H9 (cell line): ENCODE results near the gene PDE8A. TPM values are rescaled to one million over a fixed set of nuclear protein-coding genes. Genes with fewer than 3 reads are reported as not detected.

Experiments used
- DNase-seq: peaks from one replicate; pipeline ENCODE4 v3.0.0-alpha.2; 2017
- H2AFZ ChIP-seq: one replicate; pipeline ENCODE4 v1.6.1; 2013; ENCODE audit warnings: mild to moderate bottlenecking, low read length, control low read depth, moderate library complexity
- H2AK5ac ChIP-seq: 2 replicates; pipeline ENCODE4 v1.6.1; 2013; ENCODE audit warnings: low read length, control low read depth, mixed read lengths; ENCODE audit not compliant: insufficient read length
- H2BK120ac ChIP-seq: one replicate; pipeline ENCODE4 v1.6.1; 2013; ENCODE audit warnings: low read depth, mild to moderate bottlenecking, low read length, control low read depth, inconsistent platforms; ENCODE audit not compliant: poor library complexity, severe bottlenecking
- H2BK12ac ChIP-seq: 2 replicates; pipeline ENCODE4 v1.6.1; 2013; ENCODE audit warnings: low read length, control low read depth, mixed read lengths, low read depth; ENCODE audit not compliant: insufficient read length
- H2BK15ac ChIP-seq: 2 replicates; pipeline ENCODE4 v1.6.1; 2013; ENCODE audit warnings: low read depth, low read length, control low read depth
- H2BK20ac ChIP-seq: one replicate; pipeline ENCODE4 v1.6.1; 2013; ENCODE audit warnings: low read depth, mild to moderate bottlenecking, low read length, control low read depth, inconsistent platforms; ENCODE audit not compliant: poor library complexity, severe bottlenecking
- H2BK5ac ChIP-seq: 2 replicates; pipeline ENCODE4 v1.6.1; 2013; ENCODE audit warnings: low read length, control low read depth, mixed read lengths; ENCODE audit not compliant: insufficient read length
- H3K14ac ChIP-seq: 2 replicates; pipeline ENCODE4 v1.6.1; 2013; ENCODE audit warnings: low read length, control low read depth; ENCODE audit not compliant: insufficient read depth
- H3K18ac ChIP-seq: 2 replicates; pipeline ENCODE4 v1.6.1; 2013; ENCODE audit warnings: low read depth, mild to moderate bottlenecking, mixed read lengths, low read length, control low read depth; ENCODE audit not compliant: insufficient read length
- H3K23ac ChIP-seq: 2 replicates; pipeline ENCODE4 v1.6.1; 2013; ENCODE audit warnings: low read length, control low read depth, mixed read lengths, low read depth; ENCODE audit not compliant: insufficient read length
- H3K23me2 ChIP-seq: 2 replicates; pipeline ENCODE4 v1.6.1; 2013; ENCODE audit warnings: low read depth, mild to moderate bottlenecking, mixed read lengths, low read length, control low read depth; ENCODE audit not compliant: insufficient read length, poor library complexity, severe bottlenecking
- H3K27ac ChIP-seq: 2 replicates; pipeline ENCODE4 v1.5.1; 2013; ENCODE audit warnings: low read length, control low read depth, mixed read lengths, low read depth; ENCODE audit not compliant: insufficient read length
- H3K27me3 ChIP-seq: 2 replicates; pipeline ENCODE4 v1.6.1; 2013; ENCODE audit warnings: low read length, control low read depth, inconsistent platforms; ENCODE audit not compliant: insufficient read depth
- H3K4ac ChIP-seq: 2 replicates; pipeline ENCODE4 v1.6.1; 2013; ENCODE audit warnings: low read depth, mild to moderate bottlenecking, control low read depth, inconsistent platforms, low read length, moderate library complexity
- H3K4me1 ChIP-seq: 2 replicates; pipeline ENCODE4 v1.6.1; 2013; ENCODE audit warnings: low read length, control low read depth, inconsistent platforms; ENCODE audit not compliant: insufficient read depth
- H3K4me2 ChIP-seq: 2 replicates; pipeline ENCODE4 v1.6.1; 2013; ENCODE audit warnings: low read length, control low read depth, mixed read lengths; ENCODE audit not compliant: insufficient read length, insufficient read depth
- H3K56ac ChIP-seq: 2 replicates; pipeline ENCODE4 v1.6.1; 2013; ENCODE audit warnings: low read depth, mild to moderate bottlenecking, mixed read lengths, low read length, control low read depth; ENCODE audit not compliant: insufficient read length
- H3K79me1 ChIP-seq: 2 replicates; pipeline ENCODE4 v1.6.1; 2013; ENCODE audit warnings: low read depth, mild to moderate bottlenecking, moderate library complexity, low read length, control low read depth, inconsistent platforms; ENCODE audit not compliant: insufficient read depth, poor library complexity, severe bottlenecking
- H3K79me2 ChIP-seq: 2 replicates; pipeline ENCODE4 v1.6.1; 2013; ENCODE audit warnings: low read length, control low read depth, inconsistent platforms; ENCODE audit not compliant: insufficient read depth
- H3K9ac ChIP-seq: 2 replicates; pipeline ENCODE4 v1.6.1; 2013; ENCODE audit warnings: low read length, control low read depth, mixed read lengths; ENCODE audit not compliant: insufficient read length; ENCODE audit errors: extremely low read depth
- H3K9me3 ChIP-seq: one replicate; pipeline ENCODE4 v1.6.1; 2013; ENCODE audit warnings: low read depth, low read length, inconsistent platforms; ENCODE audit not compliant: control insufficient read depth
- H3T11ph ChIP-seq: one replicate; pipeline ENCODE4 v1.6.1; 2013; ENCODE audit warnings: mild to moderate bottlenecking, low read length, control low read depth, inconsistent platforms
- H4K20me1 ChIP-seq: one replicate; pipeline ENCODE4 v1.6.1; 2013; ENCODE audit not compliant: control insufficient read depth, insufficient read length, insufficient read depth
- H4K5ac ChIP-seq: 2 replicates; pipeline ENCODE4 v1.6.1; 2013; ENCODE audit warnings: low read depth, mild to moderate bottlenecking, mixed read lengths, low read length, control low read depth; ENCODE audit not compliant: insufficient read length
- H4K8ac ChIP-seq: replicated peaks from 2 replicates; pipeline ENCODE4 v1.6.1; 2013; ENCODE audit warnings: low read length, control low read depth, mixed read lengths, low read depth; ENCODE audit not compliant: insufficient read length
- H4K91ac ChIP-seq: 2 replicates; pipeline ENCODE4 v1.6.1; 2013; ENCODE audit warnings: low read depth, mild to moderate bottlenecking, moderate library complexity, mixed read lengths, low read length, control low read depth; ENCODE audit not compliant: insufficient read length
- H3K27ac Mint-ChIP-seq, 3 experiments: 2 replicates in 2 of 3; 3 replicates in 1 of 3; pipeline ENCODE4 v1.8.0; 2020 to 2021; ENCODE audit warnings: mixed read lengths in 3 of 3, mild to moderate bottlenecking in 1 of 3, moderate library complexity in 1 of 3
- H3K27me3 Mint-ChIP-seq: 2 replicates; pipeline ENCODE4 v1.8.0; 2021; ENCODE audit warnings: low read depth, mild to moderate bottlenecking, moderate library complexity, mixed read lengths
- H3K36me3 Mint-ChIP-seq, 3 experiments: 2 replicates in 2 of 3; 3 replicates in 1 of 3; pipeline ENCODE4 v1.8.0; 2020 to 2021; ENCODE audit warnings: low read depth in 3 of 3, mixed read lengths in 3 of 3; ENCODE audit not compliant: insufficient read depth in 1 of 3
- H3K4me1 Mint-ChIP-seq, 2 experiments: 2 replicates each; pipeline ENCODE4 v1.8.0; 2020; ENCODE audit warnings: mixed read lengths in 2 of 2
- H3K4me3 Mint-ChIP-seq, 2 experiments: 2 replicates in 1 of 2; 3 replicates in 1 of 2; pipeline ENCODE4 v1.8.0; 2020 to 2021; ENCODE audit warnings: mild to moderate bottlenecking in 2 of 2, mixed read lengths in 2 of 2, moderate library complexity in 1 of 2
- H3K9me3 Mint-ChIP-seq, 2 experiments: 2 replicates in 1 of 2; 3 replicates in 1 of 2; pipeline ENCODE4 v1.8.0; 2020; ENCODE audit warnings: mild to moderate bottlenecking in 2 of 2, mixed read lengths in 2 of 2, moderate library complexity in 1 of 2
- WGBS: extraction: QIAGEN DNeasy Blood & Tissue Kit; methylation state at CpG from one replicate; pipeline ENCODE4 v1.1.7; 2013; ENCODE audit warnings: missing lambda C conversion rate, low lambda C conversion rate, mixed read lengths; ENCODE audit not compliant: insufficient read length; ENCODE audit errors: extremely low coverage; 5-methylcytosine and 5-hydroxymethylcytosine counted together
- total RNA-seq: library from RNA; stranded (reverse); gene quantifications from 2 replicates; pipeline ENCODE4 v1.2.1, GENCODE V29; 2021
- TF ChIP-seq, protein P1 (sequence below): fragments of 200-600 bp; sonication (generic); conservative IDR thresholded peaks from 3 replicates; pipeline ENCODE4 v1.8.0; 2021; ENCODE audit warnings: antibody characterized with exemption, mild to moderate bottlenecking

Gene PDE8A
- total RNA-seq, 1 experiment from 2014 or later, result 9.3 TPM

DNA sequence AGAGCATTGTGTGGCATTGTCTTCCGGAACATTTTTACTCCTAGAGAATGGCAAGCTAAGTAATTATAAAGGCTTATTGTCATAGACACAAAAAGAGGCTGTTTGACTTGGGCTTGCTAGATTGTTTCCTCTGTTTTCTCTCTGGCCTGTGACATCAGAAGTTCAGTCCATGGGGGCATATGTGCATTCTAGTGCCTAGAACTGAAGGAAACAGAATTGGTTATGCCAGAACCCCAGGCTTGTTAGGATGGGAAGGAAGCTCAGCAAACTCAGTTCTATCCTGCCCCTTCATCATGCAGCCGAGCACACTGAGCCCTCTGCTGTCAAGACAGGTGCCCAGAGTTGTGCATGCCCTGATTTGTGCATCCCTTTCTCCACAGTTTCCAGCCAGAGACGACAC lies 131.3 kb downstream of the PDE8A start:
- no peak overlapping the region for H2BK20ac ChIP-seq
- no peaks in the 10 kb centered on the region for H3K79me1 ChIP-seq
- H3K36me3 Mint-ChIP-seq, result peaks cover 0 to 4% (median 4%) of the 10 kb centered on the region in 3 experiments; a peak in 3 of 7 replicates
- no peaks in the 10 kb centered on the region for H3K27me3 ChIP-seq
- H3K79me2 ChIP-seq, result no peaks in the 10 kb centered on the region
- no CpG with 5 or more reads among the region's 3 CpGs for WGBS
- peak overlapping the region; percentile 17; the same call in 1 of the 2 replicates for H3K14ac ChIP-seq
- peaks cover 0 to 2% of the 10 kb centered on the region in 2 experiments; a peak in 2 of 4 replicates for H3K4me1 Mint-ChIP-seq
- no peak overlapping the region for H3T11ph ChIP-seq
- no peak overlapping the region for H3K23ac ChIP-seq
- H3K4me2 ChIP-seq, result no peak overlapping the region
- H3K9me3 Mint-ChIP-seq, result no peaks in the 10 kb centered on the region
- no peak overlapping the region for H3K9ac ChIP-seq
- H3K9me3 ChIP-seq, result no peaks in the 10 kb centered on the region
- H3K4ac ChIP-seq, result no peak overlapping the region
- H3K23me2 ChIP-seq, result no peaks in the 10 kb centered on the region
- no peak overlapping the region for H3K4me3 Mint-ChIP-seq
- H3K27ac Mint-ChIP-seq, result peak overlapping the region in 1 of 3 experiments; percentile 19; a peak in 1 of 7 replicates
- H3K27ac ChIP-seq, result no peak overlapping the region
- no peak overlapping the region for H2AFZ ChIP-seq
- H4K20me1 ChIP-seq, result no peaks in the 10 kb centered on the region
- H4K5ac ChIP-seq, result no peak overlapping the region
- no peak overlapping the region for H4K8ac ChIP-seq
- H2BK120ac ChIP-seq, result no peak overlapping the region
- H2BK15ac ChIP-seq, result no peak overlapping the region
- no peaks in the 10 kb centered on the region for H3K4me1 ChIP-seq
- no peak for DNase-seq
- TF ChIP-seq, protein P1, sequence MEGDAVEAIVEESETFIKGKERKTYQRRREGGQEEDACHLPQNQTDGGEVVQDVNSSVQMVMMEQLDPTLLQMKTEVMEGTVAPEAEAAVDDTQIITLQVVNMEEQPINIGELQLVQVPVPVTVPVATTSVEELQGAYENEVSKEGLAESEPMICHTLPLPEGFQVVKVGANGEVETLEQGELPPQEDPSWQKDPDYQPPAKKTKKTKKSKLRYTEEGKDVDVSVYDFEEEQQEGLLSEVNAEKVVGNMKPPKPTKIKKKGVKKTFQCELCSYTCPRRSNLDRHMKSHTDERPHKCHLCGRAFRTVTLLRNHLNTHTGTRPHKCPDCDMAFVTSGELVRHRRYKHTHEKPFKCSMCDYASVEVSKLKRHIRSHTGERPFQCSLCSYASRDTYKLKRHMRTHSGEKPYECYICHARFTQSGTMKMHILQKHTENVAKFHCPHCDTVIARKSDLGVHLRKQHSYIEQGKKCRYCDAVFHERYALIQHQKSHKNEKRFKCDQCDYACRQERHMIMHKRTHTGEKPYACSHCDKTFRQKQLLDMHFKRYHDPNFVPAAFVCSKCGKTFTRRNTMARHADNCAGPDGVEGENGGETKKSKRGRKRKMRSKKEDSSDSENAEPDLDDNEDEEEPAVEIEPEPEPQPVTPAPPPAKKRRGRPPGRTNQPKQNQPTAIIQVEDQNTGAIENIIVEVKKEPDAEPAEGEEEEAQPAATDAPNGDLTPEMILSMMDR, result no peak
- no peak overlapping the region for H2BK12ac ChIP-seq
- H2AK5ac ChIP-seq, result no peak overlapping the region
- H3K27me3 Mint-ChIP-seq, result no peaks in the 10 kb centered on the region
- no peak overlapping the region for H3K18ac ChIP-seq
- H2BK5ac ChIP-seq, result no peak overlapping the region
- H4K91ac ChIP-seq, result no peak overlapping the region
- H3K56ac ChIP-seq, result no peak overlapping the region
